Dermis microvascular lymphatic vessel endothelial cell (primary cell): Measurements from ENCODE around the gene STT3B. TPM values are rescaled to one million over a fixed set of nuclear protein-coding genes. Genes with fewer than 3 reads are reported as not detected.
"Not testable (repeated sequence)": the region's sequence is repeated elsewhere in the genome, so short reads cannot be mapped to it uniquely, and the experiment has no call there.

Experiments
- DNase-seq, 2 donors: peaks; one replicate each; pipeline versions ENCODE4 v3.0.0 to v3.0.0-alpha.2; 2010; ENCODE audit warnings: low read depth in 2 of 2
- total RNA-seq: library from RNA; depleted of rRNA; stranded (reverse); fragments of >200 nt; gene quantifications from 2 replicates; pipeline ENCODE4 v1.2.1, GENCODE V29; 2014

STT3B gene
- total RNA-seq, result 119 and 130 TPM in 2 replicates

DNA sequence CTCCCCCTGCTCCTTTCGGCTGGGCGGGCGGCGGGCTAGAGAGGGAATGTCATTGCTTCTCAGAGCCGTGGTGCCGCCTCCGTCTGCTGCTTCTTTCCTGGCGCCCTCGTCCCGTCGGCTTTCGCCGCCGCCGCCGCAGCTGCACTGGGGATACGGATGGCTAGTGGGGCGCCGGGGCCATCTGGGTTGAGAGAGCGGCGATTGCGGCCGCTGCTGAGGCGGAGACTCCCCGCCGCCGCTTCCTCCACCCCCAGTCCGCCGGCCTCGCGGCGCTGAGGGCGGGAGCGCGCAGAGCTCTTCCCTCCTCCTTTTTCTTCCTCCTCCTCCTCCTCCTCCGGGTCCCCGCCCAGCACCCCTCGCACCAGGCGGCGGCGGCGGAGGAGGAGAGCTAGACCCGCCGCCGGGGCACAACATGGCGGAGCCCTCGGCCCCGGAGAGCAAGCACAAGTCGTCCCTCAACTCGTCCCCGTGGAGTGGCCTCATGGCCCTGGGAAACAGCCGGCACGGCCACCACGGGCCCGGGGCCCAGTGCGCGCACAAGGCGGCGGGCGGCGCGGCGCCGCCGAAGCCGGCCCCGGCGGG lies at the start of gene STT3B:
STT3B (plus strand) TSS at position 339 of the 582 bp plus-strand sequence; CDS start at position 413, 74 bp downstream.
- DNase-seq, result peak in 1 of 2 donors; percentile 86

DNA sequence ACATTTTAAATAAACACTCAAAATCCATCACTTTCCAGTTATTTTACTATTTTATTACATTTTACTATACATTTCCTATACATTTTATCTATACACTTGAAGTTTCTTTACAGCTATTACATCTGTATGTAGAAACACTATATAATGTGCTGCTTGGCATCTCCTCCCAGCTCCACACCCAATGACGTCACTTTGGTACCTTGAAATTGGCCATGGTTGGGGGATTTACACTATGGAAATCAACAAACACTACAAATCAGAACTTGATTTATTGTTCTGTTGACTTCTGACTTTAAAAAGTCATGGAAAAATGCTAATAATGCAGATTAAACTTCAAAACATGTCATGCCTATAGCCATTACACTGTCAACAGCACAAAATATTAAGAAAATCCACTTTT lies 48.9 kb upstream of the STT3B start:
- no peak for DNase-seq

- no peak for DNase-seq
Observed at GRCh38 chr3:31485196-31485595, 47.5 kb upstream of the STT3B start.

GRCh38 chr3:31486865-31487533 lies 45.7 kb upstream of the STT3B start:
- no peak for DNase-seq

GRCh38 chr3:31488475-31489017 lies 44.2 kb upstream of the STT3B start:
- DNase-seq, result no peak

GRCh38 chr3:31490502-31490901 lies 42.2 kb upstream of the STT3B start:
- DNase-seq, result no peak

DNA sequence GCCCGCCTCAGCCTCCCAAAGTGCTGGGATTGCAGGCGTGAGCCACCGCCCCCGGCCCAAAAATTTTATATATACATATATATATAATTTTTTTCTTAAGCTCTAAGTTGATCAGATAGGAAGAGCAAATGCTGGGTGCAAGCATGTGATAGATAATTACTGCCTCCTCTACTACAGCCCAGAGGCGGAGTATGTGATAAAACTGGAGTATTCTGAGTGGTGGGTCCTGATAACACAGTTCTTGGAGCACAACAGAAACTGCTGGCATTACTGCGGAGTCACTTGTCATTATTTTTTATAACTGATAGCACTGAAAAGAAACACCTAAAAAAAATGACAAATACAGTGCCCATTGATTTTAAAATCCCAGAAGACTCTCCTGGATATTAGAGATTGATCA lies 41.1 kb upstream of the STT3B start:
- DNase-seq, result no peak

GRCh38 chr3:31493149-31493548 lies 39.6 kb upstream of the STT3B start:
- no peak for DNase-seq

GRCh38 chr3:31495971-31496665 lies 36.6 kb upstream of the STT3B start:
- no peak for DNase-seq

- no peak for DNase-seq
Observed at GRCh38 chr3:31498791-31499190, 33.9 kb upstream of the STT3B start.

DNA sequence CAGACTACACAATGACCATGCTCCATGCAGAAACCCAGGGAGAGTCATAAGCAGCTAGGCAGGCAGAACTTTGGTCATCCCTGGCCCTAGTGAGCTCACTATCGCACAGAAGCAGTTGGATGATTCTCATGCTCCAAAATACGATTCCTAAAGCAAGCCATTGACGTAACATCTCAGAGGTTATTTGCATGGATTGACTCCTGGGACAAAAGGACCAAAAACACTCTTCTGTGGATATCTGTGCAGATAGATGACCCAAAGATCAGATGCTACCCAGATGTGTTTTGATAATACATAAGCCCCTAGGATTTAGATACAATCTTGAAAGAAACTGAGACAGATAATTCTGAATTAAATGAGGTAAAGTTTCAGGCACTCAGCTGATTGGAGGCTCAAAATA lies 33.4 kb upstream of the STT3B start:
- DNase-seq, result no peak

DNA sequence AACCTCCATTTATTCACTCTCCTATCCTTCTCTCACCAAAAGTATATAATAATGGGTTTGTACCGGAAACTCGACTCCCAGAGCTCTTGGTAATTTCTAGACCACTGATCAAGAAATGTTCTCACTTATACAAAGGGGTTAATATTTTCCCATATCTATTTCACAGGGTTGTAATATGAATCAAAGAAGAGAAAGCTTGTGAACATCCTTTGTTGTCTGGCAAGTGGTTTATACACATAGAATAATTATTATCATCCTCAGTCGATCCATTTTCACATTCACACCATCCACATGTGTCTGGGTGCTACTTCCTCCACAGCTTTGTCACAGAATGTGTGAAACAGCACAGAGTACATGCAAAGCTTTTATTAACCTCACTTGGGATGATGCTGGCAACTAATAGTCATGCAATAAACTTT lies 29.9 kb upstream of the STT3B start:
- DNase-seq, result no peak

GRCh38 chr3:31503456-31503855 lies 29.3 kb upstream of the STT3B start:
- DNase-seq, result no peak

- DNase-seq, result no peak
Observed at GRCh38 chr3:31504230-31504629, 28.5 kb upstream of the STT3B start.

GRCh38 chr3:31505371-31506048 lies 27.2 kb upstream of the STT3B start:
- no peak for DNase-seq

DNA sequence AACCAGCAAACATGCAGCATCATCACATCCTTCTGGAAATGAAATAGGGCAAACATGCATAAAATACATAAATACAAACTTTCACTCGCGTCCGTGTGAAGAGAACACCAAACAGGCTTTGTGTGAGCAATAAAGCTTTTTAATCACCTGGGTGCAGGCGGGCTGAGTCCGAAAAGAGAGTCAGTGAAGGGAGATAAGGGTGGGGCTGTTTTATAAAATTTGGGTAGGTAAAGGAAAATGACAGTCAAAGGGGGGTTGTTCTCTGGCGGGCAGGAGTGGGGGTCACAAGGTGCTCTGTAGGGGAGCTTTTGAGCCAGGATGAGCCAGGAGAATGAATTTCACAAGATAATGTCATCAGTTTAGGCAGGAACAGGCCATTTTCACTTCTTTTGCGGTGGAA lies 26.2 kb upstream of the STT3B start:
- DNase-seq, result not testable (repeated sequence)

DNA sequence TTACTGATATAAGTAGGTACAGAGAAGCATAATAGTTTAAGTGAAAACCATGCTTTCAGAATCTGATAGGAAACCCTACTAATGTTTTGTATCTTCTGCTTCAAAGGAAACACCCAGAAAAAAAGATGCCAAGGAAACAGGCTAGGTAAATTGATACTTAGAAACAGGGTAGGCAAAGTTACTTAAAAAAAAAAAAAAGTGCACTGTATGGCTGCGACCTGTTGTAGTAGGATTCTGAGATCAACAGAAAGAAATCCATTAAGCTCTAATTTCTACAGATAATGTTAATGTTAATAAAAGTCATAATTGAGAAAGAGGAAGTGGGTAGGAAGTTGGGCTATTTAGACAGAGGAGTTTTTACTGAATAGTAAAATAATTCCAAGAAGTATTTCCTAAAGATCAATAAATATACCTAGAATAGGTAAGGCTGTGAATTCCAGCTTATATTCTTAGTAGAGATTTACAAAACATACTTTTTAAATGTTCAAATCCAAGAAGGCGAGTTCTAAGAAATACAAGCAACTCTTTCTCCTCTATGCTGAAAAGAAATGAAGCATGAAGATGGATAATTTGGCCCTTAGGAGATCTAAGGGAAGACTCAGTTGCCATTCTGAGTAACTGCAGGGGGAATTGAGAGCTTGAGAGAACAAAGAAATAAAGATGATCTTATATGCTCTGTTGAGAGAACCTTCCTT lies 24.1 kb upstream of the STT3B start:
- no peak for DNase-seq

DNA sequence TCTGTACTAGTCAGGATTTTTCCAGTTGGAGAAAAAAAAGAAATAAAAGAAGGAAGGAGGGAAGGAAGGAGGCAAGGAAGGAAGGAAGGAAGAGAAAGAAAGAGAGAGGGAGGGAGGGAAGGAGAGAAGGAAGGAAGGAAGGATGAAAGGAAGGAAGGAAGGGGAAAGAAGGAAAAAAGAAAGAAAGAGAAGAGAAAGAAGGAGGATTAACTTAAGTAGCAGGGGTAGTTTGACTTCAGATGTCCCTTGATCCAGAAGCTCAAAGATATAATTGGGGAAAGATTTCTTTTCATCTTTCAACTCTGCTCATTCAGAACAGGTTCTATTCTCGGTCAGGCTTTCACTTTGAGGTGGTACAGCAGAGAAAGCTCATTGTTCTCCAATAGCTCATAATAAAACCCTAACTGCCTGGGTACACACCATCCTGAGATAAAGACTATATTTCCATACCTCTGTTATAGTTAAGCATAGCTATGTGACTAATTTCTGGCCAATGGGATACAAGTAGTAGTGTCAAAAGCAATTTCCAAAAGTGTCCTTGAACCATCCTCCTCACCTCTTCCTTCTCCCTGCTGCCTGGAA lies 23.5 kb upstream of the STT3B start:
- no peak for DNase-seq

GRCh38 chr3:31514570-31514969 lies 18.2 kb upstream of the STT3B start:
- DNase-seq, result no peak

DNA sequence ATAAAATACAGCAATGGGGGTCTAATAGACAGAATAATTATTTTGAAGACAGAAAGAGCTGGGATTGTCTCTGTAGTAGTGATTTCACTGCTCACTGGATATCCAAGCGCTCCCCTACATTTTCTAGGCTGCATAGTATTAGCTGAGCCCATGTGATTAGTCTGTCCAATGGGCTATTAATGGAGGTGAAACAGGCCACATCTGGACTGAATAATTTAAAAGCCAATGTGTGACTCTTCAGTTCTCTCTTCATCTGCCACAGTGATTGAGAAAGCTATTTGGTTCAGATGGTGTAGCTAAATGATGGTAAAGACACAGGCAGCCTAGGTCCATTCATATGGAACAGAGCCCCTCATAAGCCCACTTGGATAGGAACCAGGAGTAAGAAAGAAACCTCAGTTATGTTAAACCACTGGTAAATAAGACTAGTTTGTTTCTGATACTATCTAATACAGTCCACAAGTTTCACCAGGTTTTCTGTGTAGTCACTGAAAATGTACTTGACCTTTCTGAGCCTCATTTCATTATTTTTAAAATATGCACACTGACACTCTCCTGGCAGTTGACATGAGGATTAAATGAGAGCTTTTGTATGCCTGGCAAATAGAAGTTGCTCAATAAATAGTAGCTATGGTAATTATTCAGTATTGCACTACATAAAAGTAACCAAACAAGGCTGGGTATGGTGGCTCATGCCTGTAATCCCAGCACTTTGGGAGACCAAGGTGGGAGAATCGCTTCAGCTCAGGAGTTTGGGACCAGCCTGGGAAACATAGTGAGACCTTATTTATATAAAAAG lies 17.0 kb upstream of the STT3B start:
- DNase-seq, result no peak
